GM21825 (cell line): Measurements from ENCODE around the gene SHC2.
"Not testable (repeated sequence)": the region's sequence is repeated elsewhere in the genome, so short reads cannot be mapped to it uniquely, and the experiment has no call there.

ENCODE experiments used
- ATAC-seq: cut with Tn5 transposase; IDR thresholded peaks from one replicate; pipeline ENCODE4 v1.9.1; 2021; ENCODE audit warnings: mild to moderate bottlenecking, moderate library complexity; ENCODE audit not compliant: unreplicated experiment

Gene SHC2

GRCh38 chr19:470701-471100 is 9.9 kb upstream of the SHC2 start:
- no peak for ATAC-seq

- no peak for ATAC-seq
These were observed 9.0 kb upstream of the SHC2 start for GRCh38 chr19:469833-470232.

- ATAC-seq = no peak
These were observed 7.9 kb upstream of the SHC2 start for GRCh38 chr19:468587-469256.

GRCh38 chr19:467554-467953 is 6.7 kb upstream of the SHC2 start:
- no peak for ATAC-seq

- no peak for ATAC-seq
These were observed 4.4 kb upstream of the SHC2 start for GRCh38 chr19:465056-465816.

DNA sequence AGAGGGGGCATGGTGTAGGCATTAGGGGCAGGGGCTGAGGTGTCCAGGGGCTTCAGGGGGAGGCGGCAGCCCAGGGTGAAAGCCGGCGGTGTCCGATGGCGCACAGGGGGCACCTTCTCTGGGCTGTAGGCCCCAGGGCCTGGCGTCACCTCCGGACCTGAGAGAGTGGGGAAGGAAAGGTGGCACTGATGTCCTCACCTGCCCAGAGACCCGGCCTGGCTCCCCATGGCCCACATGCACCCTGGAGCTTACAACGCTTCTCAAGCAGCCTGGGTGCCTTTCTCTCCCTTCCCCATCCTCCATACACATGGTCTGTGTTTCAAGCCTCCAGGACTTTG is 3.3 kb upstream of the SHC2 start:
- no peak for ATAC-seq

DNA sequence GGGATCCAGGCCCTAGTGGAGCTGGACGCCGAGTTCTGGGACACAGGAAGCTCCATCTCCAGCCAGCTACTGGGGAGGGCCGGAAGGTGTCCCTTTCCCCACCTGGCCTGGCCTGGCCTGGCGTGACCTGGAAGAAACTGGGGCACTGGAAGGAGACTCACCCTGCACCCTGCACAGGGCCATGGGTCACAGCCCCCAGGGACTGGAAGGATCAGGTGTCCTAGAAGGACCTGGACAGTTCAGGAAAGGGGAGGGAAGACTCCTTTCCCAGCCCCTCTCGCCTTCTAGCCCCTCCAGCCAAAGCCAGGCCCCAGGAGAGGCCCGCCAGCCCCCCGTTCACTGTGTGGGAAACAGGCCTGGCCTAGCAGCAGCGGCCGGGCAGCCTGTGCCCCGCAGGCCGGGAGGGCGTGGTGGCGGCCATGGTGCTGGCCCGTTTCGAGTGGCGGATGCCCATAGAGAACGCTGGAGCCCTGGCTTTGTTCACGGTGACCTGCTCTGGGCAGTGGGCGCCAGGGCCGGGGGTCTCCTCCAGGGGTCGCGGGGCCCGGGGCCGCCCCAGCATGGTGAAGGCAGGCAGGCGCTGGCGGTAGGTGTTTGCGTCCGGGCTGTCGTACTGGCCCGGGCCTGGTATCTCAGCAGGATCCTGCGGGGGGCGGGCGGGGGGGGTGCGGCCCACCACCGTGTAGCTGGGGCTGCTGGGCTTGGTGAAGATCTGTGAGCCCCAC is 2.8 kb upstream of the SHC2 start:
- ATAC-seq = no peak

DNA sequence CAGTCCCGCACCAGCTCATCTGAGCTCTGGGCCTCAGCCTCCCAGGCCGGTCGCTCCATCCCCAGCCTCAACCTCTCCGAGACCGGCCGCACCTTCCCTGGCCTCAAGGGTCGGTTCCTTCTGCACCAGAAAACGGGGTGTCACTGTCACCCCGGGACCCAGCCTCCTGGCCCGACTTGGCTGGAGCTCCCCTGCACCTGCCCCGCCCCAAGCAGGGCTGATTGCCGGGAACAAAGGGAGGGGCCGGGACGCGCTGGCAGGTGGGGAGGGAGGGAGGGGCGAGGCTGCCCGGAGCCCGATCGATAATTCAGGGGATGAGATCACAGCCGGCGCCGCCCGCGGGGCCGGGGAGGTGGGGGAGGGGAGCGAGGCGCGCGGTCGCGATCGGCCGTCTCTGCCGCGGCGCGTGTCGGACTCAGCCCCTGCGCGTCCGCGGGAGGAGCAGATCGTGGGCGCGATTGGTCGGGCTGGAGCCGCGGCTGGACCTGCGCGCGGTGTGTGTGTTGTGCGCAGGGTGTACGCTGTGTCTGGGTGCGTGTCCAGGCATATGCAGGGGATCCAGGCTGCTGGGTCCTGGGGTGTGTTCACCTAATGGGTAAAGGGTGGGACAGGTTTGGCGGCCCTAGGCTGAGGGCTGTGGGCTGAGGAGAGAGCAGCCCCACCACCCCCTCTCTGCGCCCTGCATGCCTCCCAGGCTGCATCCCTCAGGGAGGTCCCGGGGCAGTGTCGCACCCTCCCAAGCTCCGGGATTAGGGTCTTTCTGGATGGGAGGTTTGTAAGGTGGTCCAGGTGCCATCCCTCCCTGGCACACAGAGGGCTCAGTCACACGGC is 1.1 kb upstream of the SHC2 start:
- ATAC-seq = no peak

DNA sequence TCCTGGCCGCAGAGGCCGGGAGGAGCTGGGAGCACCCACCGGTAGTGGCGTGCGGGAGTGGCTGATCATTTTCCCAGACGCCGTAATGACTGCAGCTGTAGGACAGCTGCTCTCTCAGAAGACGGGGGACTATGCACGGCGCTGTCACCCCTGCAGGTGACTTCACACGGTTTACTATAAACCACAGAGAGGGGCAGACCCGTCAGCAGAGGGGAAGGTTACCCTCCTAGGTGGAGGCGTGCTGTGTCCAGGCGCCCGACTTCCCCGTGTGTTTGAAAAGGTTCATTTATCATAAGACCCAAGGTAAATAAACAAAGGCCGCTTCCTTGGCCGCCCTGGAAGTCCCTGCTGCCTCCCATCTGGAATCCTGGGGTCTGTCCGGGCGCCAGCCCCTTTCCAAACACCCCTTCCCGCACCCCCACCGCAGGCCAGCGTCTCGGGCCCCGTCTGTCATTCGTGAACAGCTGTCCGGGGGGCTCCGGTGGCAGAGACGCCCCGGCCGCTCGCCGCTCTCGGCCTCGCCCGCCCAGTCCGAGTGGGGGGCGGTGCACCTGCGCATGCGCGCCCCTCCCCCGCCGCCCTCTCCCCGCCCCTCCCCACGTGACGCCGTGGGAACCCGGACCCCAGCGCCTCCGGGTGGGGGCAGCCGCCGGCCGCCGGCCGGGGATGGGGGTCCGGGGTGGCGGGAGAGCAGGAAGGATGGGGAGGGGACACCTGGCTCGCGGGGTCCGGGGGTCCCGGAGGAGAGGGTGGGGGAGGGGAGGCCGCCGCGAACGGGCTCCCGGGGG is 915 bp downstream of the SHC2 start:
- ATAC-seq = no peak

- no peak for ATAC-seq
These were observed 2.5 kb downstream of the SHC2 start for GRCh38 chr19:458091-459042.

DNA sequence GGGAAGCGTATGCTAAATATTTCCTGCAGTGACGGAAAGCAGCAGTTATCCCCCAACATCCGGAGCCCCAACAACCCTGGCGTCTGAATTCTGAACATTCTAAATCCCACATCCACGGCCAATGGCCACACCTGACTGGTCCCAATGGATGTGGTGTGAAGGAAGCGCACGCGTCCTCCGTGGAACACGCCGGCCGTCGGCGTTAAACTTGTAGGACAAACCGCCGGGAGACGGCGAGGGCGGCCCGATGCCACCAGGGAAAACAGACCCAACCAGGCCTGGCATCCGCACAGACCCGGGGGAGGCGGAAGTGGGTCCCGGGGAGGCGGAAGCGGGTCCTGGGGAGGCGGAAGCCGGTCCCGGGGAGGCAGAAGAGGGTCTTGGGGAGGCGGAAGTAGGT is 3.2 kb downstream of the SHC2 start:
- ATAC-seq = no peak

DNA sequence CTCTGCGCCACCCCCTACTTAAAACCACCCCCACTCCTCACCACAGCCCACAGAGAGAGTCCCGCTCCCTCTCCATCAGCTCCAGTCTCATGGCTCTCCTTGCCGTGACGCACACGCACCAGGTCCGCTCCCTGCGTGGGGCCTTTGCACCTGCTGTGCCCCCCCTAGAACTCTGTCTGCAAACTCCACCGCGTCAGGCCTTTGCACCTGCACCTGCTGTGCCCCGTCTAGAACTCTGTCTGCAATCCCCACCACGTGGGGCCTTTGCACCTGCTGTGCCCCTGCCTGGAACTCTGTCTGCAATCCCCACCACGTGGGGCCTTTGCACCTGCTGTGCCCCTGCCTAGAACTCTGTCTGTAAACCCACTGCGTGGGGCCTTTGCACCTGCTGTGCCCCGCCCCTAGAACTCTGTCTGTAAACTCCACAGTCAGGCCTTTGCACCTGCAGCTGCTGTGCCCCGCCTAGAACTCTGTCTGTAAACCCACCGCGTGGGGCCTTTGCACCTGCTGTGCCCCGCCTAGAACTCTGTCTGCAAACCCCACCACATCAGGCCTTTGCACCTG is 4.2 kb downstream of the SHC2 start:
- ATAC-seq = no peak

DNA sequence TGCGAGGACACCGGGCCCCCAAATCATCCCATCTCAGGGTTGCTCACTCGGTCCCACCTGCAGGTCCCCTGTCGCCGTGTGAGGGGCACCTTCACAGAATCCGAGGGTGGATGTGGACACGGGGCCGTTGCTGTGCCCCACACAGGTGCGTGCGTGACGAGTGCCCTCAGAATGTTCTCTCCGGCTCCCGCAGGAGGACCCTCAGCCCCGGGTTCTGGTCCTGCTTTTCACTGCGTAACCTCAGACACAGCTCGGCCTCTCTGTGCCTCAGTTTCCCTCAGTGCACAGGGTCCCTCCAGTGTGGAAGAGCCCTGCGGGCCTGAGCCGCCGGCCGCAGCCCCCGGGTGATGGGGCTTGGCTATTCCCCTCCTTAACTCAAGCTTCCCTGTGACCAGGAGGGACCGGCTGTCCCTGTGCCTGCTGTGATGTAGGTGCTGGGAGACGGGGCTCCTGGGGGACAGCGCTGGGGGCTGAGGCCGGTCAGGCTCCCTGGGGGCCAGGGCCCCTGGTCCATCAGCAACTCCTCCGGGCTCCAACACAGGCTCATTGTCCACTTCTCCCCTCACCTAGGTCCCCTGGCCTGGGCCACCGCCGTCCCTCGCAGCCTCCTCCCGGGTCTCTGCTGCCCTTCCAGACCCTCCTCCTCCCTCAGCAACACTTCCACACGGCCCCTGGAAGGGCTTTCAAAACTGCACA is 4.8 kb downstream of the SHC2 start:
- ATAC-seq = no peak

DNA sequence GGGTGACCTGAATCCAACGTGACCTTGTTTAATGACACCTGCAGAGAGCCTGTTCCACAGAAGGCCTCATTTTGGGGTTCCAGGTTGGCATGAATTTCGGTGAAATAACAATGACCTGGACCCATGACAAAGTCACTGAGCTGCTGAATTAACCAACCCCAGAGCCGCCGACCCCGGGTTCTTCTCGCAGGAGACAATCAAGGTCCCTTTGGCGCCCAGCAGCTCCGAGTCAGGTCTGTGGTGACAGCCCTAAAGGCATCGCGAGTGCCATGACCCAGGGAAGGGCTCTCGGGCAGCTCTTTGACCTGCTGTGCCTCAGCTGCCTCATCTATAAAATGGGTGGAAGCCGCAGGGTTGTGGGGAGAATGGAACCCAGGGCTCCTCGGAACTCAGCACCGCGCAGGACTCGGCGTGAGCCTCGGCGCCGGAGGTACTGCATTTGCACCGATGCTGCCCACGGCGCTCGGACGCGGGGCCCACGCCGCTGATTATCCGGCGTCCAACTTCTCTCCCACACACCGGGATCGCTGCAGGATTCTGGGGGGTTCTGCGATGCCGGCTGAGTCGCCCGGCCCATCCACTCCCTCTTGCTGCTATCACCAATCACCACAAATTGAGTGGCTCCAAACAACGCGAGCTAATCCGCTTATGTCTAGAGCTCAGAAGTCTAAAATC is 5.7 kb downstream of the SHC2 start:
- ATAC-seq = no peak

DNA sequence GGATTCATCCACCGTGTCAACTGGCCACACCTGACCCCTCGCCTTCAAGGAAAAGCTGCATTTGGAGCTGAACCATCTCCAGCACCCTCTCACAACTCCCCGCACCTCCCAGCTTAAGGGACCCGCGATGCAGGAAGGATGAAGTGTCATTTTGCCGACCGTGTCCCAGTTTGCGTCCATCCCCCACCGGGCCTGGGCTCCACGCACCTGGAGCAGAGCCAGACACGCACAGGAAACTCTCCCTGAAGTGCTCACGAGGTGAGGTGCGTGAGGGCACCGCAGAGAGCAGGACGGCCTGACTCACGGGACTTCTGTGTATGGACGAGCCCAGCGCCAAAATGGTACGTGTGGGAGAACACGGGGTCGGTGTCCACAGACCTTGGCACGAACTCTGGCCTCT is 7.2 kb downstream of the SHC2 start:
- ATAC-seq = no peak

- ATAC-seq = no peak
These were observed 8.0 kb downstream of the SHC2 start for GRCh38 chr19:452829-453228.

DNA sequence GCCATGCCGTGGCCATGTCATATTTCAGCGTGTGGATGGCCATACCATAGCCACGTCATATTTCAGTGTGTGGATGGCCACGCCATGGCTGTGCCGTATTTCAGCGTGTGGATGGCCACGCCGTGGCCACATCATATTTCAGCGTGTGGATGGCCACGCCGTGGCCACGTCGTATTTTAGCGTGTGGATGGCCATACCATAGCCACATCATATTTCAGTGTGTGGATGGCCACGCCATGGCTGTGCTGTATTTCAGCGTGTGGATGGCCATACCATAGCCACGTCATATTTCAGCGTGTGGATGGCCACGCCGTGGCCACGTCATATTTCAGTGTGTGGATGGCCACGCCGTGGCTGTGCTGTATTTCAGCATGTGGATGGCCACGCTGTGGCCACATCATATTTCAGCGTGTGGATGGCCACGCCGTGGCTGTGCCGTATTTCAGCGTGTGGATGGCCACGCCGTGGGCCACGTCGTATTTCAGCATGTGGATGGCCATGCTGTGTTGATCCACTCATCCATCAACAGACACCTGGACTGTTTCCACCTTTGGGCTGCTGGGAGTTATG is 9.8 kb downstream of the SHC2 start:
- ATAC-seq = not testable (repeated sequence)

GRCh38 chr19:449916-450315 is 10.9 kb downstream of the SHC2 start:
- ATAC-seq = no peak
